Body of pancreas (tissue), 4 donors: Measurements from ENCODE around the gene WDR27. TPM values are rescaled to one million over a fixed set of nuclear protein-coding genes. Genes with fewer than 3 reads are reported as not detected.
A peak's percentile ranks its signal among the peaks of the same experiment; 100 is the strongest.

Source experiments
- ATAC-seq: fragments of 150-250 bp; one replicate; pipeline ENCODE4 v1.9.1; 2016
- DNase-seq, 4 donors: peaks; one replicate each; pipeline ENCODE4 v3.0.0-alpha.2; 2019
- H3K27ac ChIP-seq, 4 donors: fragments of 200-600 bp; sonication (generic); 1 replicate in 3 of 4; 2 replicates in 1 of 4; pipeline versions ENCODE4 v1.5.1 to v1.6.1; 2016 to 2019; ENCODE audit warnings: mild to moderate bottlenecking in 1 of 4, mixed read lengths in 1 of 4, moderate library complexity in 1 of 4
- H3K27me3 ChIP-seq, 2 donors: fragments of 200-600 bp; sonication (generic); one replicate each; pipeline ENCODE4 v1.6.0; 2016; ENCODE audit warnings: mild to moderate bottlenecking in 1 of 2
- H3K36me3 ChIP-seq, 2 donors: fragments of 200-600 bp; sonication (generic); replicated peaks in 1 of 2; 2 replicates each; pipeline ENCODE4 v1.5.1; 2016; ENCODE audit warnings: low read depth in 2 of 2; ENCODE audit not compliant: insufficient read depth in 1 of 2
- H3K4me1 ChIP-seq: fragments of 200-600 bp; sonication (generic); one replicate; pipeline ENCODE4 v1.6.0; 2016
- H3K4me3 ChIP-seq, 2 donors: fragments of 200-600 bp; sonication (generic); 1 replicate in 1 of 2; 2 replicates in 1 of 2; pipeline ENCODE4 v1.5.1; 2016 to 2019
- H3K9me3 ChIP-seq, 3 donors: fragments of 200-600 bp; sonication (generic); 1 replicate in 2 of 3; 2 replicates in 1 of 3; pipeline ENCODE4 v1.5.1; 2016
- POLR2A ChIP-seq, 3 donors: fragments of 450-650 bp; IDR thresholded peaks; one replicate each; pipeline ENCODE4 v1.6.1; 2016; ENCODE audit warnings: antibody characterized with exemption in 3 of 3, mild to moderate bottlenecking in 2 of 3
- WGBS, 2 donors: methylation state at CpG; one replicate each; pipeline ENCODE4 v1.1.5; 2017; 5-methylcytosine and 5-hydroxymethylcytosine counted together
- intact Hi-C: fragments of 100-400 bp; cut with DNase I; formaldehyde crosslinking; loops from one replicate; pipeline ENCODE4 v1.15.1; 2023
- total RNA-seq, 2 donors: library from RNA; depleted of rRNA; stranded (reverse); fragments of >200 nt; gene quantifications; one replicate each; pipeline ENCODE4 v1.1.0, GENCODE V29; 2016
- TF ChIP-seq, protein P1 (sequence below), 7 experiments: fragments of 450-650 bp in 4 of 7; fragments of 200-600 bp in 3 of 7; sonication (generic) in 3 of 7; IDR thresholded peaks; one replicate each; pipeline ENCODE4 v1.5.1; 2016 to 2019; ENCODE audit warnings: antibody characterized with exemption in 7 of 7

The WDR27 gene
- total RNA-seq, 2 donors from 2014 or later = 38.2 to 38.7 TPM

- 82% methylated on average over 1 of the region's 1 CpG for WGBS, 2 donors
- TF ChIP-seq, protein P1, sequence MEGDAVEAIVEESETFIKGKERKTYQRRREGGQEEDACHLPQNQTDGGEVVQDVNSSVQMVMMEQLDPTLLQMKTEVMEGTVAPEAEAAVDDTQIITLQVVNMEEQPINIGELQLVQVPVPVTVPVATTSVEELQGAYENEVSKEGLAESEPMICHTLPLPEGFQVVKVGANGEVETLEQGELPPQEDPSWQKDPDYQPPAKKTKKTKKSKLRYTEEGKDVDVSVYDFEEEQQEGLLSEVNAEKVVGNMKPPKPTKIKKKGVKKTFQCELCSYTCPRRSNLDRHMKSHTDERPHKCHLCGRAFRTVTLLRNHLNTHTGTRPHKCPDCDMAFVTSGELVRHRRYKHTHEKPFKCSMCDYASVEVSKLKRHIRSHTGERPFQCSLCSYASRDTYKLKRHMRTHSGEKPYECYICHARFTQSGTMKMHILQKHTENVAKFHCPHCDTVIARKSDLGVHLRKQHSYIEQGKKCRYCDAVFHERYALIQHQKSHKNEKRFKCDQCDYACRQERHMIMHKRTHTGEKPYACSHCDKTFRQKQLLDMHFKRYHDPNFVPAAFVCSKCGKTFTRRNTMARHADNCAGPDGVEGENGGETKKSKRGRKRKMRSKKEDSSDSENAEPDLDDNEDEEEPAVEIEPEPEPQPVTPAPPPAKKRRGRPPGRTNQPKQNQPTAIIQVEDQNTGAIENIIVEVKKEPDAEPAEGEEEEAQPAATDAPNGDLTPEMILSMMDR (IDR thresholded peaks at IDR 0.05) = no peak
- TF ChIP-seq POLR2A (IDR thresholded peaks at IDR 0.05) = no peak
- ATAC-seq (no peak), DNase-seq (no peak)
- no peak overlapping the region for H3K4me3 ChIP-seq
- H3K9me3 ChIP-seq = peaks cover 0 to 14% (median 0%) of the 10 kb centered on the region in 3 donors
- peak overlapping the region in 2 of 4 donors; percentile 49 to 60 for H3K27ac ChIP-seq
- intact Hi-C loops = no loop called here
- no peaks in the 10 kb centered on the region for H3K4me1 ChIP-seq
- H3K27me3 ChIP-seq = no peaks in the 10 kb centered on the region
- H3K36me3 ChIP-seq = no peaks in the 10 kb centered on the region
Measured at GRCh38 chr6:169530752-169531123, 171.1 kb downstream of the WDR27 start.

DNA sequence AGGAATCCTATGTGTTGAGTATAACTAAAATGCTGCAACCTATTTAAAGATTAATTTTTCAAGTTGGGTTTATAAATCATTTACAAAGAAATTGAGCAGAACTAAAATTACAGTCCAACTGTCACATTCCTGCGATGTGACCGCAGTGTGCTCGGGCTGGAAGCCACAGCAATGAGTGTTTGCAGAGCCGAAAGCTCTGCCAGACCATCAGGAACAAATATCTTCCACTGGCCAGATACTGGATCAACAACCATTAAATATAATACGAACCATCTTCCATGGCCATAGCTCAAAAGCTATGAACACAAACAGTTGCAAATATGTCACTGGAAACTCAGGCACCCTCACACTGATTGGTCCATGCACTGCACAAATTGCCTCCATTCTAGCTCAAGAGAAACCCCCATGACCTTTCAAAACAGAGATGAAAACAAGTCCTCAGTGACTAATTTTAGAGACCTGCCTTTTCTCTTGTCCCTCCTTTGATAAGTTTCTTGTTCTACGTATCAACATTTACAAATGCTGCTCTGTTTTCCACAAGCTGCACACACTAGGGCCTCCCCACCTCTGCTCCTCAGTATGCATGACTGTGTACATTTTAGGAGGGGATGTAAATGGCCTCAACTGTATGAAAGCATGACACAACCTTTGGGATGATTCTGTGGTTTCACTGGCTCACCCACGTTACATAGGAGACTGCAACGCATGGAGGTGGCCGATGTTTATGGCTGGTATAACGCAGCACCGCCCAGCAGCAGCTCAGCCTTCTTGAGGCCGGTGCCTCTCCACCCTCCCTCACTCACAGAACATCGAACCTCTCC lies 171.7 kb downstream of the WDR27 start:
- intact Hi-C loops = no loop called here
- 67 to 69% methylated on average over 13 of the region's 13 CpGs for WGBS, 2 donors
- peaks cover 0 to 9% (median 0%) of the 10 kb centered on the region in 3 donors for H3K9me3 ChIP-seq
- no peak overlapping the region for H3K4me3 ChIP-seq
- no peaks in the 10 kb centered on the region for H3K27me3 ChIP-seq
- no peaks in the 10 kb centered on the region for H3K36me3 ChIP-seq
- peak; percentile 83 for ATAC-seq
- H3K4me1 ChIP-seq = no peaks in the 10 kb centered on the region
- peak overlapping the region in 2 of 4 donors; percentile 49 to 60 for H3K27ac ChIP-seq
- peak; percentile 25 to 63 (median 54) for DNase-seq
- TF ChIP-seq POLR2A (IDR thresholded peaks at IDR 0.05) = no peak
- TF ChIP-seq, protein P1 (IDR thresholded peaks at IDR 0.05) = no peak

- Histone ChIP-seq H3K4me3 (no peak overlapping the region), H3K9me3 (peaks cover 0 to 3% (median 0%) of the 10 kb centered on the region in 3 donors), H3K4me1 (no peaks in the 10 kb centered on the region), H3K27me3 (no peaks in the 10 kb centered on the region), H3K36me3 (no peaks in the 10 kb centered on the region), H3K27ac (peak overlapping the region in 2 of 4 donors; percentile 1 to 7)
- ATAC-seq (no peak), DNase-seq (no peak)
- 93 to 97% methylated on average over 3 of the region's 3 CpGs for WGBS, 2 donors
- TF ChIP-seq, protein P1 (IDR thresholded peaks at IDR 0.05) = no peak
- no peak for TF ChIP-seq POLR2A (IDR thresholded peaks at IDR 0.05)
- intact Hi-C loops = no loop called here
Measured at GRCh38 chr6:169528755-169529154, 173.1 kb downstream of the WDR27 start.

- H3K4me3 ChIP-seq = no peak overlapping the region
- ATAC-seq (no peak), DNase-seq (no peak)
- H3K9me3 ChIP-seq = no peaks in the 10 kb centered on the region
- H3K27me3 ChIP-seq = no peaks in the 10 kb centered on the region
- WGBS, 2 donors = 93 to 97% methylated on average over 1 of the region's 1 CpG
- no peak for TF ChIP-seq POLR2A (IDR thresholded peaks at IDR 0.05)
- TF ChIP-seq, protein P1 (IDR thresholded peaks at IDR 0.05) = no peak
- intact Hi-C loops = no loop called here
- H3K36me3 ChIP-seq = no peaks in the 10 kb centered on the region
- no peak overlapping the region for H3K27ac ChIP-seq
- H3K4me1 ChIP-seq = no peaks in the 10 kb centered on the region
Measured at GRCh38 chr6:169527306-169527705, 174.5 kb downstream of the WDR27 start.

DNA sequence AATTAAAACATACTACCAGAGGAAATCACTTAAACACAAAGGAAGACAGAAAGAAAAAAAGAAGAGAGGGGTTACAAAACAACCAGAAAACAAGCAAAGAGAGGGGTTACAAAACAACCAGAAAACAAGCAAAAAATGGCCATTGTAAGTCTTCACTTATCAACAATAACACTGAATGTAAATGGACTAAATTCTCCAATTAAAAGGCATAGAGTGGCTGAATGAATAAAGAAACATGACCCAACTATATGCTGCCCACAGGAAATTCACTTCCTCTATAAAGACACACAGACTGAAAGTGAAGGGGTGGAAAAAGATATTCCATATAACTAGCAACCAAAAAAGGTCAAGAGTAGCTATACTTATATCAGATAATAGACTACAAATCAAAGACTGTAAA lies 180.0 kb downstream of the WDR27 start:
- intact Hi-C loops = no loop called here
- no peaks in the 10 kb centered on the region for H3K36me3 ChIP-seq
- no peak overlapping the region for H3K4me3 ChIP-seq
- H3K4me1 ChIP-seq = no peaks in the 10 kb centered on the region
- TF ChIP-seq, protein P1 (IDR thresholded peaks at IDR 0.05) = no peak
- no peak for TF ChIP-seq POLR2A (IDR thresholded peaks at IDR 0.05)
- DNase-seq (no peak), ATAC-seq (no peak)
- no peaks in the 10 kb centered on the region for H3K9me3 ChIP-seq
- H3K27me3 ChIP-seq = no peaks in the 10 kb centered on the region
- H3K27ac ChIP-seq = no peak overlapping the region
